H9 (cell line): ENCODE results near the gene GRHL3. TPM values are rescaled to one million over a fixed set of nuclear protein-coding genes. Genes with fewer than 3 reads are reported as not detected.

Experiments used
- DNase-seq: peaks from one replicate; pipeline ENCODE4 v3.0.0-alpha.2; 2017
- H2AFZ ChIP-seq: one replicate; pipeline ENCODE4 v1.6.1; 2013; ENCODE audit warnings: mild to moderate bottlenecking, low read length, control low read depth, moderate library complexity
- H2AK5ac ChIP-seq: 2 replicates; pipeline ENCODE4 v1.6.1; 2013; ENCODE audit warnings: low read length, control low read depth, mixed read lengths; ENCODE audit not compliant: insufficient read length
- H2BK120ac ChIP-seq: one replicate; pipeline ENCODE4 v1.6.1; 2013; ENCODE audit warnings: low read depth, mild to moderate bottlenecking, low read length, control low read depth, inconsistent platforms; ENCODE audit not compliant: poor library complexity, severe bottlenecking
- H2BK12ac ChIP-seq: 2 replicates; pipeline ENCODE4 v1.6.1; 2013; ENCODE audit warnings: low read length, control low read depth, mixed read lengths, low read depth; ENCODE audit not compliant: insufficient read length
- H2BK15ac ChIP-seq: 2 replicates; pipeline ENCODE4 v1.6.1; 2013; ENCODE audit warnings: low read depth, low read length, control low read depth
- H2BK20ac ChIP-seq: one replicate; pipeline ENCODE4 v1.6.1; 2013; ENCODE audit warnings: low read depth, mild to moderate bottlenecking, low read length, control low read depth, inconsistent platforms; ENCODE audit not compliant: poor library complexity, severe bottlenecking
- H2BK5ac ChIP-seq: 2 replicates; pipeline ENCODE4 v1.6.1; 2013; ENCODE audit warnings: low read length, control low read depth, mixed read lengths; ENCODE audit not compliant: insufficient read length
- H3K14ac ChIP-seq: 2 replicates; pipeline ENCODE4 v1.6.1; 2013; ENCODE audit warnings: low read length, control low read depth; ENCODE audit not compliant: insufficient read depth
- H3K18ac ChIP-seq: 2 replicates; pipeline ENCODE4 v1.6.1; 2013; ENCODE audit warnings: low read depth, mild to moderate bottlenecking, mixed read lengths, low read length, control low read depth; ENCODE audit not compliant: insufficient read length
- H3K23ac ChIP-seq: 2 replicates; pipeline ENCODE4 v1.6.1; 2013; ENCODE audit warnings: low read length, control low read depth, mixed read lengths, low read depth; ENCODE audit not compliant: insufficient read length
- H3K23me2 ChIP-seq: 2 replicates; pipeline ENCODE4 v1.6.1; 2013; ENCODE audit warnings: low read depth, mild to moderate bottlenecking, mixed read lengths, low read length, control low read depth; ENCODE audit not compliant: insufficient read length, poor library complexity, severe bottlenecking
- H3K27ac ChIP-seq: 2 replicates; pipeline ENCODE4 v1.5.1; 2013; ENCODE audit warnings: low read length, control low read depth, mixed read lengths, low read depth; ENCODE audit not compliant: insufficient read length
- H3K27me3 ChIP-seq: 2 replicates; pipeline ENCODE4 v1.6.1; 2013; ENCODE audit warnings: low read length, control low read depth, inconsistent platforms; ENCODE audit not compliant: insufficient read depth
- H3K4ac ChIP-seq: 2 replicates; pipeline ENCODE4 v1.6.1; 2013; ENCODE audit warnings: low read depth, mild to moderate bottlenecking, control low read depth, inconsistent platforms, low read length, moderate library complexity
- H3K4me1 ChIP-seq: 2 replicates; pipeline ENCODE4 v1.6.1; 2013; ENCODE audit warnings: low read length, control low read depth, inconsistent platforms; ENCODE audit not compliant: insufficient read depth
- H3K4me2 ChIP-seq: 2 replicates; pipeline ENCODE4 v1.6.1; 2013; ENCODE audit warnings: low read length, control low read depth, mixed read lengths; ENCODE audit not compliant: insufficient read length, insufficient read depth
- H3K56ac ChIP-seq: 2 replicates; pipeline ENCODE4 v1.6.1; 2013; ENCODE audit warnings: low read depth, mild to moderate bottlenecking, mixed read lengths, low read length, control low read depth; ENCODE audit not compliant: insufficient read length
- H3K79me1 ChIP-seq: 2 replicates; pipeline ENCODE4 v1.6.1; 2013; ENCODE audit warnings: low read depth, mild to moderate bottlenecking, moderate library complexity, low read length, control low read depth, inconsistent platforms; ENCODE audit not compliant: insufficient read depth, poor library complexity, severe bottlenecking
- H3K79me2 ChIP-seq: 2 replicates; pipeline ENCODE4 v1.6.1; 2013; ENCODE audit warnings: low read length, control low read depth, inconsistent platforms; ENCODE audit not compliant: insufficient read depth
- H3K9ac ChIP-seq: 2 replicates; pipeline ENCODE4 v1.6.1; 2013; ENCODE audit warnings: low read length, control low read depth, mixed read lengths; ENCODE audit not compliant: insufficient read length; ENCODE audit errors: extremely low read depth
- H3K9me3 ChIP-seq: one replicate; pipeline ENCODE4 v1.6.1; 2013; ENCODE audit warnings: low read depth, low read length, inconsistent platforms; ENCODE audit not compliant: control insufficient read depth
- H3T11ph ChIP-seq: one replicate; pipeline ENCODE4 v1.6.1; 2013; ENCODE audit warnings: mild to moderate bottlenecking, low read length, control low read depth, inconsistent platforms
- H4K20me1 ChIP-seq: one replicate; pipeline ENCODE4 v1.6.1; 2013; ENCODE audit not compliant: control insufficient read depth, insufficient read length, insufficient read depth
- H4K5ac ChIP-seq: 2 replicates; pipeline ENCODE4 v1.6.1; 2013; ENCODE audit warnings: low read depth, mild to moderate bottlenecking, mixed read lengths, low read length, control low read depth; ENCODE audit not compliant: insufficient read length
- H4K8ac ChIP-seq: replicated peaks from 2 replicates; pipeline ENCODE4 v1.6.1; 2013; ENCODE audit warnings: low read length, control low read depth, mixed read lengths, low read depth; ENCODE audit not compliant: insufficient read length
- H4K91ac ChIP-seq: 2 replicates; pipeline ENCODE4 v1.6.1; 2013; ENCODE audit warnings: low read depth, mild to moderate bottlenecking, moderate library complexity, mixed read lengths, low read length, control low read depth; ENCODE audit not compliant: insufficient read length
- H3K27ac Mint-ChIP-seq, 3 experiments: 2 replicates in 2 of 3; 3 replicates in 1 of 3; pipeline ENCODE4 v1.8.0; 2020 to 2021; ENCODE audit warnings: mixed read lengths in 3 of 3, mild to moderate bottlenecking in 1 of 3, moderate library complexity in 1 of 3
- H3K27me3 Mint-ChIP-seq: 2 replicates; pipeline ENCODE4 v1.8.0; 2021; ENCODE audit warnings: low read depth, mild to moderate bottlenecking, moderate library complexity, mixed read lengths
- H3K36me3 Mint-ChIP-seq, 3 experiments: 2 replicates in 2 of 3; 3 replicates in 1 of 3; pipeline ENCODE4 v1.8.0; 2020 to 2021; ENCODE audit warnings: low read depth in 3 of 3, mixed read lengths in 3 of 3; ENCODE audit not compliant: insufficient read depth in 1 of 3
- H3K4me1 Mint-ChIP-seq, 2 experiments: 2 replicates each; pipeline ENCODE4 v1.8.0; 2020; ENCODE audit warnings: mixed read lengths in 2 of 2
- H3K4me3 Mint-ChIP-seq, 2 experiments: 2 replicates in 1 of 2; 3 replicates in 1 of 2; pipeline ENCODE4 v1.8.0; 2020 to 2021; ENCODE audit warnings: mild to moderate bottlenecking in 2 of 2, mixed read lengths in 2 of 2, moderate library complexity in 1 of 2
- H3K9me3 Mint-ChIP-seq, 2 experiments: 2 replicates in 1 of 2; 3 replicates in 1 of 2; pipeline ENCODE4 v1.8.0; 2020; ENCODE audit warnings: mild to moderate bottlenecking in 2 of 2, mixed read lengths in 2 of 2, moderate library complexity in 1 of 2
- CTCF ChIP-seq: fragments of 200-600 bp; sonication (generic); conservative IDR thresholded peaks from 3 replicates; pipeline ENCODE4 v1.8.0; 2021; ENCODE audit warnings: antibody characterized with exemption, mild to moderate bottlenecking
- WGBS: extraction: QIAGEN DNeasy Blood & Tissue Kit; methylation state at CpG from one replicate; pipeline ENCODE4 v1.1.7; 2013; ENCODE audit warnings: missing lambda C conversion rate, low lambda C conversion rate, mixed read lengths; ENCODE audit not compliant: insufficient read length; ENCODE audit errors: extremely low coverage; 5-methylcytosine and 5-hydroxymethylcytosine counted together
- total RNA-seq: library from RNA; stranded (reverse); gene quantifications from 2 replicates; pipeline ENCODE4 v1.2.1, GENCODE V29; 2021

GRHL3 gene
- total RNA-seq, 1 experiment from 2014 or later: 3.5 TPM

GRCh38 chr1:24327891-24328290, 8.7 kb downstream of the GRHL3 start:
- H3K79me1 ChIP-seq: no peaks in the 10 kb centered on the region
- no peak overlapping the region for H2AK5ac ChIP-seq
- H2BK15ac ChIP-seq: no peak overlapping the region
- H3T11ph ChIP-seq: no peak overlapping the region
- Mint-ChIP-seq H3K36me3 (0 out of 7 replicates have a peak, but pooled peaks cover 0 to 2% (median 0%) of the 10 kb centered on the region in 3 experiments), H3K27ac (no peak overlapping the region), H3K9me3 (no peaks in the 10 kb centered on the region), H3K27me3 (peaks cover 38% of the 10 kb centered on the region), H3K4me3 (no peak overlapping the region), H3K4me1 (peaks cover 17 to 23% of the 10 kb centered on the region in 2 experiments)
- no peak overlapping the region for H2BK5ac ChIP-seq
- H3K23me2 ChIP-seq: no peaks in the 10 kb centered on the region
- no peak overlapping the region for H2BK120ac ChIP-seq
- WGBS: no CpG with 5 or more reads among the region's 2 CpGs
- no peaks in the 10 kb centered on the region; the same call in 1 of the 2 replicates for H3K27me3 ChIP-seq
- no peak overlapping the region for H3K4me2 ChIP-seq
- H4K91ac ChIP-seq: no peak overlapping the region
- H4K5ac ChIP-seq: no peak overlapping the region
- H4K20me1 ChIP-seq: no peaks in the 10 kb centered on the region
- H2BK12ac ChIP-seq: no peak overlapping the region
- H3K23ac ChIP-seq: no peak overlapping the region
- DNase-seq: no peak
- no peaks in the 10 kb centered on the region for H3K4me1 ChIP-seq
- no peak for TF ChIP-seq CTCF
- H3K14ac ChIP-seq: no peak overlapping the region
- H3K9me3 ChIP-seq: no peaks in the 10 kb centered on the region
- no peak overlapping the region for H3K18ac ChIP-seq
- H2BK20ac ChIP-seq: no peak overlapping the region
- no peak overlapping the region for H3K4ac ChIP-seq
- no peak overlapping the region for H3K27ac ChIP-seq
- no peak overlapping the region for H3K9ac ChIP-seq
- H4K8ac ChIP-seq: no peak overlapping the region
- no peak overlapping the region for H2AFZ ChIP-seq
- no peak overlapping the region for H3K56ac ChIP-seq
- no peaks in the 10 kb centered on the region for H3K79me2 ChIP-seq
